SU-DHL-6 (cell line): Measurements from ENCODE around the gene CHRM5.

Source experiments
- EZH2phosphoT487 ChIP-seq: fragments of 200-600 bp; sonication (generic), shearing (Covaris generic); conservative IDR thresholded peaks from 2 replicates; pipeline ENCODE4 v1.6.1; 2018; ENCODE audit warnings: mild to moderate bottlenecking, antibody characterized with exemption, low read length, moderate library complexity, mixed read lengths
- TF ChIP-seq, protein P1 (sequence below): fragments of 200-600 bp; sonication (generic); IDR thresholded peaks from one replicate; pipeline ENCODE4 v1.5.1; 2017; ENCODE audit warnings: antibody characterized with exemption, mild to moderate bottlenecking, low read length, moderate library complexity; ENCODE audit not compliant: insufficient read depth, poor library complexity, severe bottlenecking

DNA sequence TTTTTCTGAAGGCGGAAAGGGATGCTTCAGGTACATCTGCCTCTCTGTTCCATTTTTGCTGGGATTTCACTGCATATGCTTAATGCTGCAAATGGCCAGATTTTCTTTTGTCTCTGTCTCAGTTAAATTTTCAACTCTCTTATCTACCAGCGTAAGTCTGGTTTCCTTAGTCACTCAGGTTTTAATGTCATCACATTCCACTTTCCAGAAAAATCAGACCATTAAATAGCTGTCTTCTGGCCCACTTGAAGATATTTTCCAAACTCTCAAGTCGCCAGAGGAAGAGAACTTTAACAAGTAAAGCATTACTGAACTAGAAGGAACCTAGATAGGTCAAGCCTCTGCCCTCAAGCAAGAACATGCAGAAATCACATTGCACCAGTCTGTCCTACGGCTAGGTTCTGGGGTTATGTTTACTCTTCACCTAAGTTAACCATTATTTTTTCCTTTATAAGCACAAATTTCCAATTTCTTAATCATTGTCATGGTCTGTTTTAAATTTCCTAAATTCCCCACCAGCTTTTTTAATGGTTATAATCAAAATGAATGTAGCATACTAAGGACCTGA lies 44.2 kb downstream of the CHRM5 start:
- TF ChIP-seq, protein P1, sequence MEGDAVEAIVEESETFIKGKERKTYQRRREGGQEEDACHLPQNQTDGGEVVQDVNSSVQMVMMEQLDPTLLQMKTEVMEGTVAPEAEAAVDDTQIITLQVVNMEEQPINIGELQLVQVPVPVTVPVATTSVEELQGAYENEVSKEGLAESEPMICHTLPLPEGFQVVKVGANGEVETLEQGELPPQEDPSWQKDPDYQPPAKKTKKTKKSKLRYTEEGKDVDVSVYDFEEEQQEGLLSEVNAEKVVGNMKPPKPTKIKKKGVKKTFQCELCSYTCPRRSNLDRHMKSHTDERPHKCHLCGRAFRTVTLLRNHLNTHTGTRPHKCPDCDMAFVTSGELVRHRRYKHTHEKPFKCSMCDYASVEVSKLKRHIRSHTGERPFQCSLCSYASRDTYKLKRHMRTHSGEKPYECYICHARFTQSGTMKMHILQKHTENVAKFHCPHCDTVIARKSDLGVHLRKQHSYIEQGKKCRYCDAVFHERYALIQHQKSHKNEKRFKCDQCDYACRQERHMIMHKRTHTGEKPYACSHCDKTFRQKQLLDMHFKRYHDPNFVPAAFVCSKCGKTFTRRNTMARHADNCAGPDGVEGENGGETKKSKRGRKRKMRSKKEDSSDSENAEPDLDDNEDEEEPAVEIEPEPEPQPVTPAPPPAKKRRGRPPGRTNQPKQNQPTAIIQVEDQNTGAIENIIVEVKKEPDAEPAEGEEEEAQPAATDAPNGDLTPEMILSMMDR, result no peak
- TF ChIP-seq EZH2phosphoT487, result no peak
